OCI-LY1 (cell line): ENCODE measurements around the gene SLC25A10.

ENCODE experiments used
- EZH2 ChIP-seq: fragments of 200-600 bp; sonication (generic), shearing (Covaris generic); IDR thresholded peaks from 2 replicates; pipeline ENCODE4 v1.8.0; 2017; ENCODE audit warnings: borderline replicate concordance, mixed run types, mild to moderate bottlenecking, antibody characterized with exemption, low read length, moderate library complexity, mixed read lengths
- TF ChIP-seq, protein P1 (sequence below): fragments of 200-600 bp; sonication (generic), shearing (Covaris generic); IDR thresholded peaks from 2 replicates; pipeline ENCODE4 v1.5.1; 2017; ENCODE audit warnings: mild to moderate bottlenecking, antibody characterized with exemption, low read length, moderate library complexity, mixed read lengths

DNA sequence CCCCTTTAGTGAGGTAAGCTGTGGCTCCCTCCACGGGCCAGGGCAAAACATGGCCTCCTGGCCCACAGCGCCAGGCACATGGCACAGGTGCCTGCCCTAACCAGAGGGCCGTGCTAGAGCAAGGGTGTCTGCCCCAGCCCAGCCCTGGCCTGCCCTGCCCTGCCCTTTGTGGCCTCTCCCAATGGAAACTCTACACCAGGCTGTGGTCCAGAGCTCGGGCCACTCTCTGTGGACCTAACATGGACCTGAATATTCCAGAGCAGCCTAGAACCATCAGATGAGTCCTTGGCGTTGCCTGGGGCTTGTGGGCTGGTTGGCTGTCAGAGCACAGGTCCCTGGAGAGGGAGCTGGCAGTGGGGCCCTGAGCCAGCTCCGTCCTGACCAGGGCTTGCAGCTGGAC lies 16.9 kb upstream of the SLC25A10 start:
- TF ChIP-seq, protein P1, sequence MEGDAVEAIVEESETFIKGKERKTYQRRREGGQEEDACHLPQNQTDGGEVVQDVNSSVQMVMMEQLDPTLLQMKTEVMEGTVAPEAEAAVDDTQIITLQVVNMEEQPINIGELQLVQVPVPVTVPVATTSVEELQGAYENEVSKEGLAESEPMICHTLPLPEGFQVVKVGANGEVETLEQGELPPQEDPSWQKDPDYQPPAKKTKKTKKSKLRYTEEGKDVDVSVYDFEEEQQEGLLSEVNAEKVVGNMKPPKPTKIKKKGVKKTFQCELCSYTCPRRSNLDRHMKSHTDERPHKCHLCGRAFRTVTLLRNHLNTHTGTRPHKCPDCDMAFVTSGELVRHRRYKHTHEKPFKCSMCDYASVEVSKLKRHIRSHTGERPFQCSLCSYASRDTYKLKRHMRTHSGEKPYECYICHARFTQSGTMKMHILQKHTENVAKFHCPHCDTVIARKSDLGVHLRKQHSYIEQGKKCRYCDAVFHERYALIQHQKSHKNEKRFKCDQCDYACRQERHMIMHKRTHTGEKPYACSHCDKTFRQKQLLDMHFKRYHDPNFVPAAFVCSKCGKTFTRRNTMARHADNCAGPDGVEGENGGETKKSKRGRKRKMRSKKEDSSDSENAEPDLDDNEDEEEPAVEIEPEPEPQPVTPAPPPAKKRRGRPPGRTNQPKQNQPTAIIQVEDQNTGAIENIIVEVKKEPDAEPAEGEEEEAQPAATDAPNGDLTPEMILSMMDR = no peak
- TF ChIP-seq EZH2 = no peak
